Measurements from ENCODE around the gene OTOG. TPM values are rescaled to one million over a fixed set of nuclear protein-coding genes. Genes with fewer than 3 reads are reported as not detected.
A peak's percentile ranks its signal among the peaks of the same experiment; 100 is the strongest.

OTOG gene
- total RNA-seq, 2 donors from 2014 or later, result not detected

- Mint-ChIP-seq H3K4me3 (no peak overlapping the region), H3K27ac (no peak overlapping the region), H3K27me3 (peaks cover 6 to 11% of the 10 kb centered on the region in 2 donors), H3K4me1 (ENCODE audit: low read depth in 2 of 2) (no peaks in the 10 kb centered on the region), H3K36me3 (no peaks in the 10 kb centered on the region), H3K9me3 (no peaks in the 10 kb centered on the region)
- no peak for ATAC-seq
- no peak for DNase-seq (ENCODE audit: low spot score)
These were observed 20.0 kb upstream of the OTOG start for GRCh38 chr11:17526931-17527627.

GRCh38 chr11:17527628-17527995 lies 19.4 kb upstream of the OTOG start:
- Mint-ChIP-seq H3K4me1 (ENCODE audit: low read depth in 2 of 2) (no peaks in the 10 kb centered on the region), H3K36me3 (no peaks in the 10 kb centered on the region), H3K27ac (no peak overlapping the region), H3K4me3 (no peak overlapping the region), H3K9me3 (no peaks in the 10 kb centered on the region), H3K27me3 (peaks cover 6 to 11% of the 10 kb centered on the region in 2 donors)
- ATAC-seq (no peak), DNase-seq (ENCODE audit: low spot score) (no peak)

- Mint-ChIP-seq H3K36me3 (no peaks in the 10 kb centered on the region), H3K27ac (no peak overlapping the region)
These were observed 18.8 kb upstream of the OTOG start for GRCh38 chr11:17528181-17528691.

GRCh38 chr11:17528906-17529843 lies 17.9 kb upstream of the OTOG start:
- Mint-ChIP-seq H3K27me3 (peaks cover 6 to 11% of the 10 kb centered on the region in 2 donors), H3K9me3 (no peaks in the 10 kb centered on the region), H3K4me3 (no peak overlapping the region), H3K4me1 (ENCODE audit: low read depth in 2 of 2) (no peaks in the 10 kb centered on the region), H3K27ac (no peak overlapping the region), H3K36me3 (no peaks in the 10 kb centered on the region)
- DNase-seq (ENCODE audit: low spot score) (no peak), ATAC-seq (no peak)

More at GRCh38 chr11:17528181-17528691, 18.8 kb upstream of the OTOG start:
- no peak for DNase-seq (ENCODE audit: low spot score)
- no peak overlapping the region for H3K4me3 Mint-ChIP-seq
- H3K4me1 Mint-ChIP-seq (ENCODE audit: low read depth in 2 of 2), result no peaks in the 10 kb centered on the region
- peak in 1 of 2 donors; percentile 45 for ATAC-seq
- H3K27me3 Mint-ChIP-seq, result peaks cover 6 to 11% of the 10 kb centered on the region in 2 donors
- H3K9me3 Mint-ChIP-seq, result no peaks in the 10 kb centered on the region

- no peak overlapping the region for H3K4me3 Mint-ChIP-seq
- H3K36me3 Mint-ChIP-seq, result no peaks in the 10 kb centered on the region
- no peaks in the 10 kb centered on the region for H3K4me1 Mint-ChIP-seq (ENCODE audit: low read depth in 2 of 2)
- peaks cover 6 to 11% of the 10 kb centered on the region in 2 donors for H3K27me3 Mint-ChIP-seq
- ATAC-seq (no peak), DNase-seq (ENCODE audit: low spot score) (no peak)
- no peaks in the 10 kb centered on the region for H3K9me3 Mint-ChIP-seq
- H3K27ac Mint-ChIP-seq, result no peak overlapping the region
These were observed 17.2 kb upstream of the OTOG start for GRCh38 chr11:17529844-17530185.

GRCh38 chr11:17531071-17531600 lies 15.9 kb upstream of the OTOG start:
- no peak overlapping the region for H3K27ac Mint-ChIP-seq
- DNase-seq (ENCODE audit: low spot score), result no peak
- no peak overlapping the region for H3K4me3 Mint-ChIP-seq
- no peaks in the 10 kb centered on the region for H3K9me3 Mint-ChIP-seq
- no peaks in the 10 kb centered on the region for H3K4me1 Mint-ChIP-seq (ENCODE audit: low read depth in 2 of 2)
- no peak for ATAC-seq
- no peaks in the 10 kb centered on the region for H3K36me3 Mint-ChIP-seq
- peaks cover 8 to 9% of the 10 kb centered on the region in 2 donors for H3K27me3 Mint-ChIP-seq

- no peaks in the 10 kb centered on the region for H3K36me3 Mint-ChIP-seq
- no peak overlapping the region for H3K27ac Mint-ChIP-seq
- no peak for DNase-seq (ENCODE audit: low spot score)
- no peak for ATAC-seq
- H3K27me3 Mint-ChIP-seq, result peaks cover 6 to 9% of the 10 kb centered on the region in 2 donors
- no peaks in the 10 kb centered on the region for H3K9me3 Mint-ChIP-seq
- no peaks in the 10 kb centered on the region for H3K4me1 Mint-ChIP-seq (ENCODE audit: low read depth in 2 of 2)
- H3K4me3 Mint-ChIP-seq, result no peak overlapping the region
These were observed 15.4 kb upstream of the OTOG start for GRCh38 chr11:17531636-17532113.

- H3K4me3 Mint-ChIP-seq, result no peak overlapping the region
- H3K9me3 Mint-ChIP-seq, result no peaks in the 10 kb centered on the region
- ATAC-seq (no peak), DNase-seq (ENCODE audit: low spot score) (no peak)
- H3K27me3 Mint-ChIP-seq, result peaks cover 15 to 16% of the 10 kb centered on the region in 2 donors
- H3K27ac Mint-ChIP-seq, result no peak overlapping the region
- no peaks in the 10 kb centered on the region for H3K4me1 Mint-ChIP-seq (ENCODE audit: low read depth in 2 of 2)
- H3K36me3 Mint-ChIP-seq, result no peaks in the 10 kb centered on the region
These were observed 14.3 kb upstream of the OTOG start for GRCh38 chr11:17532784-17533183.

- ATAC-seq (no peak), DNase-seq (ENCODE audit: low spot score) (no peak)
- H3K27ac Mint-ChIP-seq, result no peak overlapping the region
- H3K36me3 Mint-ChIP-seq, result no peaks in the 10 kb centered on the region
- no peaks in the 10 kb centered on the region for H3K4me1 Mint-ChIP-seq (ENCODE audit: low read depth in 2 of 2)
- H3K9me3 Mint-ChIP-seq, result no peaks in the 10 kb centered on the region
- peaks cover 15 to 17% of the 10 kb centered on the region in 2 donors for H3K27me3 Mint-ChIP-seq
- no peak overlapping the region for H3K4me3 Mint-ChIP-seq
These were observed 13.7 kb upstream of the OTOG start for GRCh38 chr11:17533341-17533740.

- DNase-seq (ENCODE audit: low spot score), result no peak
- ATAC-seq, result no peak
- H3K27me3 Mint-ChIP-seq, result peaks cover 15 to 17% of the 10 kb centered on the region in 2 donors
- H3K36me3 Mint-ChIP-seq, result no peaks in the 10 kb centered on the region
- no peak overlapping the region for H3K4me3 Mint-ChIP-seq
- H3K4me1 Mint-ChIP-seq (ENCODE audit: low read depth in 2 of 2), result no peaks in the 10 kb centered on the region
- H3K27ac Mint-ChIP-seq, result no peak overlapping the region
- H3K9me3 Mint-ChIP-seq, result no peaks in the 10 kb centered on the region
These were observed 13.2 kb upstream of the OTOG start for GRCh38 chr11:17533778-17534415.

GRCh38 chr11:17535488-17535887 lies 11.6 kb upstream of the OTOG start:
- ATAC-seq (no peak), DNase-seq (ENCODE audit: low spot score) (no peak)
- Mint-ChIP-seq H3K4me1 (ENCODE audit: low read depth in 2 of 2) (no peaks in the 10 kb centered on the region), H3K4me3 (no peak overlapping the region), H3K36me3 (no peaks in the 10 kb centered on the region), H3K27me3 (peaks cover 17 to 18% of the 10 kb centered on the region in 2 donors), H3K27ac (no peak overlapping the region), H3K9me3 (no peaks in the 10 kb centered on the region)

GRCh38 chr11:17537261-17537660 lies 9.8 kb upstream of the OTOG start:
- Mint-ChIP-seq H3K4me1 (ENCODE audit: low read depth in 2 of 2) (no peaks in the 10 kb centered on the region), H3K36me3 (no peaks in the 10 kb centered on the region), H3K4me3 (no peak overlapping the region), H3K9me3 (no peaks in the 10 kb centered on the region), H3K27ac (no peak overlapping the region), H3K27me3 (peaks cover 14 to 22% of the 10 kb centered on the region in 2 donors)
- DNase-seq (ENCODE audit: low spot score) (no peak), ATAC-seq (no peak)

- H3K27ac Mint-ChIP-seq, result no peak overlapping the region
- H3K4me1 Mint-ChIP-seq (ENCODE audit: low read depth in 2 of 2), result no peaks in the 10 kb centered on the region
- no peak overlapping the region for H3K4me3 Mint-ChIP-seq
- peaks cover 16 to 22% of the 10 kb centered on the region in 2 donors for H3K27me3 Mint-ChIP-seq
- no peaks in the 10 kb centered on the region for H3K9me3 Mint-ChIP-seq
- no peak for ATAC-seq
- no peak for DNase-seq (ENCODE audit: low spot score)
- H3K36me3 Mint-ChIP-seq, result no peaks in the 10 kb centered on the region
These were observed 9.0 kb upstream of the OTOG start for GRCh38 chr11:17538054-17538453.

All from natural killer cell treated with Interleukin-12 subunit alpha and Interleukin-12 subunit beta and Interleukin-15 and Interleukin-18, amount 100 ng/mL, for 72 hours (primary cell).